NCI-H2029 treated with DMSO at 0.1 percent for 48 hours (cell line): ENCODE results near the gene MACROD1.

Experiments
- DNase-seq: peaks from one replicate; lab custom pipeline; 2025; lab: John Stamatoyannopoulos, UW

The MACROD1 gene

GRCh38 chr11:64035576-64035975 is 130.3 kb downstream of the MACROD1 start, which contains the start of gene FLRT1:
Gene FLRT1 (plus strand): TSS chr11:64035931. CDS start chr11:64116268, 80,337 bp downstream.
- DNase-seq = no peak

GRCh38 chr11:64035081-64035524 is 130.8 kb downstream of the MACROD1 start:
- DNase-seq = no peak

GRCh38 chr11:64034411-64034811 is 131.5 kb downstream of the MACROD1 start:
- DNase-seq = no peak

GRCh38 chr11:64032050-64032449 is 133.9 kb downstream of the MACROD1 start:
- no peak for DNase-seq

- DNase-seq = no peak
Observed at GRCh38 chr11:64031001-64031400, 134.9 kb downstream of the MACROD1 start.

- DNase-seq = no peak
Observed at GRCh38 chr11:64029773-64030172, 136.1 kb downstream of the MACROD1 start.

GRCh38 chr11:64028398-64029115 is 137.4 kb downstream of the MACROD1 start:
- no peak for DNase-seq

GRCh38 chr11:64027651-64028397 is 138.1 kb downstream of the MACROD1 start:
- DNase-seq = no peak

GRCh38 chr11:64026575-64027205 is 139.2 kb downstream of the MACROD1 start:
- DNase-seq = no peak

GRCh38 chr11:64025205-64025604 is 140.7 kb downstream of the MACROD1 start:
- DNase-seq = no peak

- DNase-seq = no peak
Observed at GRCh38 chr11:64023712-64024710, 141.9 kb downstream of the MACROD1 start.

- DNase-seq = no peak
Observed at GRCh38 chr11:64022125-64022784, 143.7 kb downstream of the MACROD1 start.

- no peak for DNase-seq
Observed at GRCh38 chr11:64021757-64022093, 144.2 kb downstream of the MACROD1 start.

- DNase-seq = no peak
Observed at GRCh38 chr11:64020976-64021756, 144.7 kb downstream of the MACROD1 start.

- DNase-seq = no peak
Observed at GRCh38 chr11:64019106-64020037, 146.5 kb downstream of the MACROD1 start.

- DNase-seq = no peak
Observed at GRCh38 chr11:64018310-64018709, 147.6 kb downstream of the MACROD1 start.

- DNase-seq = no peak
Observed at GRCh38 chr11:64017945-64018224, 148.0 kb downstream of the MACROD1 start.

- DNase-seq = no peak
Observed at GRCh38 chr11:64015935-64016845, 149.7 kb downstream of the MACROD1 start.
